ENCODE results near the gene KCNQ1. TPM values are rescaled to one million over a fixed set of nuclear protein-coding genes. Genes with fewer than 3 reads are reported as not detected.

The KCNQ1 gene
- total RNA-seq, 1 experiment from 2014 or later, result not detected

DNA sequence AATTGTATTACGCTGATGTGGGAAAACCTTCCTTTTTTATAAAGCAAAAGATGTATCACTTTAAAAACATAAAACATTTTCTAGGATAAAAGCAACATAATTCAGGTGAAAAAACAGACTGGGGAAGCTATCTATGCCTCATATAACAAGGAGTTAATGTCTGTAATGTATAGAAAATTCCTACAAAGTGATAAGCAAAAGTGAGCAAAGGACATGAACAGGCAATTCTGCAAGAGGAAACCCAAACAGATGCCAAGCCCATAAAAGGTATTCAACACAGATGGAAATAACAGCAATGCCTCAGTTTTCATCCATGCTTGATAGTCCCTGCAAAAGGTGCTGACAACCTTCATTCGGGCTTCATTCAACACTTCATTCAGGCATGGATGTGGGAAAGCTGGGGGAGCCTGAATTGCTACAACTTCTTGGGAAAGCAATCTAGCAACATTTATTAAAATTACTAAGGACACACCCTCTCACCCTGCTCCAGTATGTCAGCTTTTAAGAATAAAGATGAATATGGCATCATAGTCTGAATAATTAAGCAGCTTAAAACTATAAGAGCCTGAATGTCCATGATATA, 215.6 kb downstream of the KCNQ1 start:
- Histone ChIP-seq H3K27me3 (ENCODE audit: insufficient read depth, low read depth) (no peaks in the 10 kb centered on the region), H3K36me3 (ENCODE audit: low read depth) (no peaks in the 10 kb centered on the region), H3K9me2 (ENCODE audit: insufficient read depth) (no peaks in the 10 kb centered on the region), H3K27ac (no peak overlapping the region), H3F3A (ENCODE audit: insufficient read depth, low read depth) (no peaks in the 10 kb centered on the region), H3K4me1 (replicated peaks; ENCODE audit: insufficient read depth) (no peaks in the 10 kb centered on the region), H4K20me1 (ENCODE audit: insufficient read depth) (no peaks in the 10 kb centered on the region), H2AFZ (no peak overlapping the region), H3K79me2 (ENCODE audit: low read depth) (no peaks in the 10 kb centered on the region), H3K4me2 (no peak overlapping the region), H3K4me3 (no peak overlapping the region), H3K9me3 (ENCODE audit: insufficient read depth, low read depth) (peaks cover 22% of the 10 kb centered on the region; the same call in 1 of the 2 replicates)
- CTCF ChIA-PET, result no interaction called here
- TF ChIP-seq EZH2 (IDR thresholded peaks at IDR 0.05; ENCODE audit: low read depth), result no peak
- TF ChIP-seq CTCF (conservative IDR thresholded peaks at IDR 0.05), result no peak
- intact Hi-C loops (cut with micrococcal nuclease; ENCODE audit: unreplicated experiment), result no loop called here
- POLR2A ChIA-PET (ENCODE audit: unreplicated experiment), result no interaction called here
- DNase-seq, result no peak
- BruUV-seq (replicated peaks), result no TSS peak

DNA sequence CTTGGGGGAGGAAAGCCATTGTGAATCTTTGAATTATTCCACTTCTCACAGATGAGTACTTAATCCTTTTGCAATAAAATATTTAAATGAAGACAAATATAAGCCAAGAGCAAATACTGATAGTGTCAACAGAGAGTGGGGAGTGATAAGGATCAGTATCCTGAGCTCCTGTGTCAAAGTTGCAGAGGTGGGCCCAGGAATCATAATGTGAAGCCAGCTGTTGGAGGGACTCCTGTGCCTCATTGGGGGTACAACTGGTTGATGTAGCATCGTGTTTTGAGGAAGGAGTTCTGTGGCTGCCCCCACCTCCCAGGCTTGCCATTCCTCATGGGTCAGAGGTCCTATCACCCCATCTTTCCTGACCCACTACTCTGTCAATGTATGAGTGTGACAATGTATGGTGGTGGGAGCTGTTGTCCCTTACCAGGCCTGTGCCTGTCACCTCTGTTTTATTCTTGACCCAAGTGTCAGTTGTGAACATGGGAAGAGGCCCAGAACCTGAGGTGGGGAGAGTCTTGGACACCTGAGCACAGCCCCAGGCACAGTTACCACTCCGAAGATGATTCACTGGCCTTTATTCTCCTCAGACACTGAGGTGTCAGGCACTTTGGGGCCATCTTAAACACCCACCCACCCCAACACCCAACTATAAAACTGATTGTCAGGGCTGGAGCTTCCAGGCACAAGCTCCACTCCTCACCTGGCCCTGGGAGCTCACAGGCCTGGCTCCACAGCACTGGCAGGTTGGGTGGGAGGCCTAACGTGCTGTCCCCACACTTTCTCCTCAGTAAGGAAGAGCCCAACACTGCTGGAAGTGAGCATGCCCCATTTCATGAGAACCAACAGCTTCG, 216.6 kb downstream of the KCNQ1 start:
- no peak overlapping the region for H3K4me2 ChIP-seq
- TF ChIP-seq EZH2 (IDR thresholded peaks at IDR 0.05; ENCODE audit: low read depth) (no peak), CTCF (conservative IDR thresholded peaks at IDR 0.05) (no peak)
- H3K4me3 ChIP-seq, result no peak overlapping the region
- H3K27me3 ChIP-seq (ENCODE audit: insufficient read depth, low read depth), result no peaks in the 10 kb centered on the region
- ChIA-PET CTCF (no interaction called here), POLR2A (ENCODE audit: unreplicated experiment) (no interaction called here)
- no peaks in the 10 kb centered on the region for H3K79me2 ChIP-seq (ENCODE audit: low read depth)
- H3K36me3 ChIP-seq (ENCODE audit: low read depth), result no peaks in the 10 kb centered on the region
- peaks cover 16% of the 10 kb centered on the region; the same call in 1 of the 2 replicates for H3K9me3 ChIP-seq (ENCODE audit: insufficient read depth, low read depth)
- DNase-seq, result no peak
- H3K9me2 ChIP-seq (ENCODE audit: insufficient read depth), result no peaks in the 10 kb centered on the region
- no peak overlapping the region for H3K27ac ChIP-seq
- no peaks in the 10 kb centered on the region for H3K4me1 ChIP-seq (replicated peaks; ENCODE audit: insufficient read depth)
- no TSS peak for BruUV-seq (replicated peaks)
- no peak overlapping the region for H2AFZ ChIP-seq
- no peaks in the 10 kb centered on the region for H4K20me1 ChIP-seq (ENCODE audit: insufficient read depth)
- intact Hi-C loops (cut with micrococcal nuclease; ENCODE audit: unreplicated experiment), result no loop called here
- H3F3A ChIP-seq (ENCODE audit: insufficient read depth, low read depth), result no peaks in the 10 kb centered on the region

- H4K20me1 ChIP-seq (ENCODE audit: insufficient read depth), result no peaks in the 10 kb centered on the region
- H2AFZ ChIP-seq, result no peak overlapping the region
Measured at GRCh38 chr11:2662024-2662312, 217.2 kb downstream of the KCNQ1 start.

More at GRCh38 chr11:2662024-2662312, 217.2 kb downstream of the KCNQ1 start:
- H3K9me3 ChIP-seq (ENCODE audit: insufficient read depth, low read depth), result peaks cover 15% of the 10 kb centered on the region; the same call in 1 of the 2 replicates
- no TSS peak for BruUV-seq (replicated peaks)
- ChIA-PET POLR2A (ENCODE audit: unreplicated experiment) (no interaction called here), CTCF (no interaction called here)
- H3K9me2 ChIP-seq (ENCODE audit: insufficient read depth), result no peaks in the 10 kb centered on the region
- H3K4me2 ChIP-seq, result no peak overlapping the region
- no peaks in the 10 kb centered on the region for H3K4me1 ChIP-seq (replicated peaks; ENCODE audit: insufficient read depth)
- DNase-seq, result no peak
- H3F3A ChIP-seq (ENCODE audit: insufficient read depth, low read depth), result no peaks in the 10 kb centered on the region
- intact Hi-C loops (cut with micrococcal nuclease; ENCODE audit: unreplicated experiment), result no loop called here
- no peaks in the 10 kb centered on the region for H3K79me2 ChIP-seq (ENCODE audit: low read depth)
- no peaks in the 10 kb centered on the region for H3K36me3 ChIP-seq (ENCODE audit: low read depth)
- no peak overlapping the region for H3K4me3 ChIP-seq
- TF ChIP-seq EZH2 (IDR thresholded peaks at IDR 0.05; ENCODE audit: low read depth), result no peak
- no peak for TF ChIP-seq CTCF (conservative IDR thresholded peaks at IDR 0.05)
- H3K27ac ChIP-seq, result no peak overlapping the region
- H3K27me3 ChIP-seq (ENCODE audit: insufficient read depth, low read depth), result no peaks in the 10 kb centered on the region
